Measurements from ENCODE around the gene TMBIM4. TPM values are rescaled to one million over a fixed set of nuclear protein-coding genes. Genes with fewer than 3 reads are reported as not detected.

TMBIM4 gene
- total and polyA plus RNA-seq, 2 of the 4 experiments (the other 2 are of a cell fraction) = 38.7 to 59.3 TPM

DNA sequence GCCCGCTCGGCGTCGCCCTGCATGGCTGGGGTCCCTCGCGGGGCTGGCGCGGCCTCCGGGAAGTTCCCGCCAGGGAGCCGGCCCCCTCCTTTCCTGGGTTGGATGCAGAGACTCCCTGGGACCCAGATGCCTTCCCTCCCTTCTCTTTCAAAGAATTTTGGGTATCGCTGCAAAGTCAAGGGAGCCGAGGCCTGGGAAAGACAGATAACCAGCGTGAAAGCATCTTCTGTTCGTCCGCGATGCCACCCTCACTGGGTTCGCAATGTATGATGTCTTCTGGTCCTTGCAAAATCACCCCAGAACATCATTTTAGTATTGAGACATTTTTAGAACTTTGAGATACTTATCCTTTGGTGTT lies 19.7 kb upstream of the TMBIM4 start:
- Histone ChIP-seq H4K20me1 (ENCODE audit: insufficient read depth, low read length) (no peaks in the 10 kb centered on the region), H2AK5ac (ENCODE audit: low read depth, low read length) (no peak overlapping the region), H3K79me1 (ENCODE audit: low read depth in 1 of 2, low read length in 2 of 2) (no peaks in the 10 kb centered on the region), H3K4me3 (ENCODE audit: insufficient read depth, low read depth, low read length) (peak overlapping the region; percentile 54), H4K5ac (ENCODE audit: low read depth, low read length) (no peak overlapping the region), H2BK120ac (ENCODE audit: low read depth, low read length) (peak overlapping the region; percentile 49), H2BK20ac (ENCODE audit: low read depth, low read length) (no peak overlapping the region), H2BK15ac (ENCODE audit: low read depth, low read length) (no peak overlapping the region), H3K4ac (ENCODE audit: low read depth, low read length) (peak overlapping the region; percentile 29), H4K8ac (ENCODE audit: low read depth in 2 of 2, low read length in 2 of 2) (peak overlapping the region; percentile 11 to 55; a peak in 2 of 4 replicates), H2AK9ac (replicated peaks; ENCODE audit: low read depth, low read length, poor library complexity) (peak overlapping the region; percentile 79), H3K36me3 (ENCODE audit: control insufficient read depth, insufficient read depth, low read length) (no peaks in the 10 kb centered on the region), H4K91ac (ENCODE audit: insufficient read depth, low read depth, low read length) (no peak overlapping the region; the same call in 1 of the 2 replicates), H2AFZ (replicated peaks; ENCODE audit: low read length, poor library complexity) (peak overlapping the region; percentile 97), H3K27ac (ENCODE audit: insufficient read depth, low read length) (no peak overlapping the region), H3K9me3 (ENCODE audit: control insufficient read depth, insufficient read depth, low read length) (no peaks in the 10 kb centered on the region), H3K9ac (ENCODE audit: low read depth, low read length) (0 out of 2 replicates have a peak overlapping the region, but pooled peaks have one; percentile 1), H3K27me3 (ENCODE audit: control insufficient read depth, insufficient read depth, low read length) (no peaks in the 10 kb centered on the region; the same call in 1 of the 2 replicates), H3K9me1 (ENCODE audit: insufficient read depth, low read length) (no peaks in the 10 kb centered on the region), H3K18ac (ENCODE audit: low read depth, low read length) (no peak overlapping the region), H2BK5ac (ENCODE audit: low read depth, low read length, poor library complexity, severe bottlenecking) (no peak overlapping the region), H3K23ac (ENCODE audit: low read depth, low read length) (peak overlapping the region; percentile 85; the same call in 1 of the 2 replicates), H3K4me1 (ENCODE audit: control insufficient read depth, insufficient read depth, low read length) (no peaks in the 10 kb centered on the region; the same call in 1 of the 2 replicates), H3K14ac (replicated peaks; ENCODE audit: low read depth, low read length) (peak overlapping the region; percentile 45), H3K56ac (ENCODE audit: extremely low read depth, insufficient read depth, low read length) (no peak overlapping the region), H3K4me2 (ENCODE audit: low read depth, low read length) (peak overlapping the region; percentile 26)
- WGBS, 2 experiments (ENCODE audit: extremely low coverage in 2 of 2, insufficient read length in 1 of 2) = no CpG with 5 or more reads among the region's 18 CpGs
- TF ChIP-seq MAFK (IDR thresholded peaks at IDR 0.05; ENCODE audit: low read depth, low read length) (no peak), CEBPB (IDR thresholded peaks at IDR 0.05; ENCODE audit: low read depth, low read length) (no peak), RAD21 (IDR thresholded peaks at IDR 0.05; ENCODE audit: low read length) (no peak), CHD1 (IDR thresholded peaks at IDR 0.05; ENCODE audit: low read depth, low read length) (no peak), MXI1 (IDR thresholded peaks at IDR 0.05; ENCODE audit: borderline replicate concordance, low read depth, low read length) (no peak), FOS (IDR thresholded peaks at IDR 0.05; ENCODE audit: low read depth, low read length) (no peak), POLR2A (IDR thresholded peaks at IDR 0.05; ENCODE audit: low read depth, low read length) (no peak), RCOR1 (IDR thresholded peaks at IDR 0.05; ENCODE audit: insufficient replicate concordance, low read length) (no peak)
- BruUV-seq (replicated peaks) = no TSS peak
- ChIA-PET CTCF (interaction anchor here (0.7 kb wide), 1 partner anchor 29 kb away, joined by 3 read pairs; no protein-coding TSS in a partner anchor), POLR2A (ENCODE audit: unreplicated experiment) (no interaction called here)
- DNase-seq (no peak), ATAC-seq (ENCODE audit: low read depth) (no peak)
- dilution Hi-C loops (cut with HindIII; ENCODE audit: low sequenced_read_pairs, unreplicated experiment) = no loop called here
- intact Hi-C loops (cut with micrococcal nuclease) = no loop called here
- in situ Hi-C loops (cut with MboI; ENCODE audit: low sequenced_read_pairs) = no loop called here

All from IMR-90 (cell line).